CD14-positive monocyte (primary cell): Measurements from ENCODE around the gene LRRFIP1. TPM values are rescaled to one million over a fixed set of nuclear protein-coding genes. Genes with fewer than 3 reads are reported as not detected.

Source experiments
- DNase-seq, 3 donors: peaks; one replicate each; pipeline ENCODE4 v3.0.0-alpha.2; 2011 to 2022
- H2AFZ ChIP-seq: 2 replicates; pipeline ENCODE4 v1.6.0; 2012; ENCODE audit warnings: mild to moderate bottlenecking, low read depth, low read length, inconsistent platforms; ENCODE audit not compliant: insufficient read depth, poor library complexity, severe bottlenecking
- H3K27ac ChIP-seq, 2 donors: 1 replicate in 1 of 2; 2 replicates in 1 of 2; pipeline ENCODE4 v1.5.1; 2012 to 2013; ENCODE audit warnings: low read length in 2 of 2, control low read depth in 1 of 2, inconsistent platforms in 1 of 2, low read depth in 1 of 2, mild to moderate bottlenecking in 1 of 2
- H3K27me3 ChIP-seq, 2 donors: one replicate each; pipeline versions ENCODE4 v1.6.0 to v1.6.1; 2011 to 2013; ENCODE audit warnings: low read length in 2 of 2; ENCODE audit not compliant: control insufficient read depth in 2 of 2, insufficient read depth in 2 of 2
- H3K36me3 ChIP-seq, 2 donors: replicated peaks in 1 of 2; 1 replicate in 1 of 2; 2 replicates in 1 of 2; pipeline versions ENCODE4 v1.5.1 to v1.6.1; 2012 to 2013; ENCODE audit warnings: low read length in 2 of 2, control low read depth in 1 of 2, inconsistent platforms in 1 of 2, mild to moderate bottlenecking in 1 of 2; ENCODE audit not compliant: insufficient read depth in 2 of 2, control insufficient read depth in 1 of 2
- H3K4me1 ChIP-seq, 2 donors: 1 replicate in 1 of 2; 2 replicates in 1 of 2; pipeline versions ENCODE4 v1.5.1 to v1.6.1; 2012 to 2013; ENCODE audit warnings: low read length in 2 of 2, control low read depth in 1 of 2, inconsistent platforms in 1 of 2, mild to moderate bottlenecking in 1 of 2, moderate library complexity in 1 of 2; ENCODE audit not compliant: insufficient read depth in 2 of 2, control insufficient read depth in 1 of 2
- H3K4me2 ChIP-seq: replicated peaks from 2 replicates; pipeline ENCODE3; 2012; ENCODE audit warnings: low read length, moderate library complexity, mild to moderate bottlenecking; ENCODE audit not compliant: poor library complexity, severe bottlenecking; ENCODE audit errors: extremely low read depth
- H3K4me3 ChIP-seq, 3 experiments: fragments of 200-600 bp in 1 of 3; sonication (generic) in 1 of 3; replicated peaks in 1 of 3; 1 replicate in 2 of 3; 2 replicates in 1 of 3; pipeline ENCODE4 v1.5.1; 2011 to 2013; ENCODE audit warnings: low read length in 3 of 3, mild to moderate bottlenecking in 3 of 3, control low read depth in 2 of 3, low read depth in 2 of 3, inconsistent platforms in 1 of 3, moderate library complexity in 1 of 3
- H3K79me2 ChIP-seq: 2 replicates; pipeline ENCODE4 v1.6.0; 2012; ENCODE audit warnings: mild to moderate bottlenecking, control low read depth, inconsistent platforms, low read length, moderate library complexity; ENCODE audit not compliant: insufficient read depth
- H3K9ac ChIP-seq: 2 replicates; pipeline ENCODE4 v1.6.0; 2017; ENCODE audit warnings: low read length, mild to moderate bottlenecking; ENCODE audit not compliant: insufficient read depth, poor library complexity, severe bottlenecking
- H3K9me3 ChIP-seq, 2 donors: replicated peaks in 1 of 2; 1 replicate in 1 of 2; 2 replicates in 1 of 2; pipeline versions ENCODE4 v1.5.1 to v1.6.1; 2012 to 2013; ENCODE audit warnings: low read length in 2 of 2, control low read depth in 1 of 2; ENCODE audit not compliant: control insufficient read depth in 1 of 2, insufficient read depth in 1 of 2
- H4K20me1 ChIP-seq: 2 replicates; pipeline ENCODE4 v1.6.0; 2012; ENCODE audit warnings: mild to moderate bottlenecking, low read length, control low read depth, moderate library complexity; ENCODE audit not compliant: insufficient read depth
- H3K27ac Mint-ChIP-seq, 7 donors: one replicate each; pipeline ENCODE4 v1.8.0; 2020; ENCODE audit warnings: mild to moderate bottlenecking in 7 of 7, mixed read lengths in 7 of 7, moderate library complexity in 6 of 7, inconsistent platforms in 2 of 7
- H3K27me3 Mint-ChIP-seq, 3 donors: one replicate each; pipeline ENCODE4 v1.8.0; 2021 to 2022; ENCODE audit warnings: low read depth in 3 of 3, mild to moderate bottlenecking in 3 of 3, mixed read lengths in 3 of 3, moderate library complexity in 3 of 3, inconsistent platforms in 1 of 3
- H3K36me3 Mint-ChIP-seq, 2 donors: one replicate each; pipeline ENCODE4 v1.8.0; 2020; ENCODE audit warnings: mixed read lengths in 2 of 2, inconsistent platforms in 1 of 2, mild to moderate bottlenecking in 1 of 2
- H3K4me1 Mint-ChIP-seq: one replicate; pipeline ENCODE4 v1.8.0; 2020; ENCODE audit warnings: mild to moderate bottlenecking, mixed read lengths
- H3K4me3 Mint-ChIP-seq, 2 donors: one replicate each; pipeline ENCODE4 v1.8.0; 2020; ENCODE audit warnings: mild to moderate bottlenecking in 2 of 2, mixed read lengths in 2 of 2, moderate library complexity in 1 of 2
- H3K9me3 Mint-ChIP-seq, 7 donors: one replicate each; pipeline ENCODE4 v1.8.0; 2020 to 2022; ENCODE audit warnings: mixed read lengths in 7 of 7, mild to moderate bottlenecking in 6 of 7, moderate library complexity in 6 of 7, inconsistent platforms in 2 of 7
- WGBS: methylation state at CpG from one replicate; pipeline ENCODE4 v1.1.5; 2013; ENCODE audit warnings: missing lambda C conversion rate; ENCODE audit not compliant: insufficient coverage; 5-methylcytosine and 5-hydroxymethylcytosine counted together
- intact Hi-C, 2 donors: fragments of 100-400 bp; cut with micrococcal nuclease; formaldehyde crosslinking; loops; one replicate each; pipeline versions ENCODE4 v1.15.0 to v1.15.1; 2023
- polyA plus RNA-seq, 3 donors: library from polyadenylated mRNA; depleted of rRNA in 1 of 3; unstranded in 2 of 3; stranded (reverse) in 1 of 3; fragments of 300-500 nt in 2 of 3; fragments of >200 nt in 1 of 3; fragmentation: Illumina TruSeq in 2 of 3; gene quantifications; 1 replicate in 2 of 3; 2 replicates in 1 of 3; pipeline ENCODE4 v1.2.3, GENCODE V29; 2012 to 2021
- TF ChIP-seq, protein P1 (sequence below): fragments of 200-600 bp; IDR thresholded peaks from one replicate; pipeline ENCODE4 v1.8.0; 2022; ENCODE audit warnings: antibody characterized with exemption, mild to moderate bottlenecking

The LRRFIP1 gene
- polyA plus RNA-seq, 3 donors: 67.3 to 148 (median 98.3) TPM

DNA sequence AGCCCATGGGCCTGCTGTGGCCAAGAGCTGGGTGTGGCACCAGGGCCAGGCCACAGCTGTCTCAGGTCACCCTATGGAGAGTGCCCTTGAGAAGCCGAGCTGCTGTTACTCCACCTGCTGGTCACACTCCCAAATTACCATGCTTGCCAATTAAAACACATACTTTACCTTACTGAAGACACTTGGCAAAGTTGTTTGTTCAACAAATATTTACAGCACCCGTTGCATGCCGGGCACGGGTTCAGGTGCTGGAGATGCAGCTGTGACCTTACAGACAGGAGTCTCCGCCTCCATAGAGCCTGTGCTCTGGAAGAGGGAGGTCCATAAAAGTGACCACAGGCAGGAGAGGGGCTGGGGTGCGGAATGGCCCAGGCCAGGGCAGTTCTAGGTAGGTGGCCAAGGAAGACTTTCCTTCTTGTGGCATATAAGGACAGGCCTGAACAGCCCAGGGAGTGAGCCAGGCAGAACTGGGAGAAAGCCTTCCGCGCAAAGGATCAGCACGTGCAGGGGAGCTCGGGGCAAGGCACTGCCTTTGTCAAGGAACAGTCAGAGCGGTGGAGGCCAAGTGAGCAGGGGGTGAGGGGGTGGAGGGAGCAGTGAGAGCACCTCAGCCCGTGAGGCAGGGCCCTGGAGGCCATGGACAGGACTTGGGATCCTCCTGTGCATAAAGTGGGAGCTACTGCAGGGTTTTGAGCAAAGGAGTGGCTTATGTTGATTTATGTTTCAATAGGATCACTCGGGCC lies 147.6 kb downstream of the LRRFIP1 start:
- no peaks in the 10 kb centered on the region for H3K27me3 ChIP-seq
- H3K9me3 ChIP-seq: no peaks in the 10 kb centered on the region
- no peak overlapping the region for H3K4me3 Mint-ChIP-seq
- 90% methylated on average over 13 of the region's 13 CpGs for WGBS
- H3K36me3 Mint-ChIP-seq: peaks cover 80 to 96% of the 10 kb centered on the region in 2 donors
- DNase-seq: peak; percentile 21 to 45 (median 44)
- no peak overlapping the region for H3K4me2 ChIP-seq
- H3K9me3 Mint-ChIP-seq: peaks cover 0 to 5% (median 0%) of the 10 kb centered on the region in 7 donors
- H3K79me2 ChIP-seq: no peaks in the 10 kb centered on the region
- H3K4me1 Mint-ChIP-seq: no peaks in the 10 kb centered on the region
- no peak overlapping the region for H3K9ac ChIP-seq
- H3K36me3 ChIP-seq: peaks cover 91 to 97% of the 10 kb centered on the region in 2 donors
- no peak overlapping the region for H3K4me3 ChIP-seq
- no peak overlapping the region for H2AFZ ChIP-seq
- no peaks in the 10 kb centered on the region for H3K4me1 ChIP-seq
- H3K27ac Mint-ChIP-seq: peak overlapping the region in 4 of 7 donors; percentile 26 to 72 (median 58)
- H4K20me1 ChIP-seq: peaks cover 58% of the 10 kb centered on the region
- TF ChIP-seq, protein P1, sequence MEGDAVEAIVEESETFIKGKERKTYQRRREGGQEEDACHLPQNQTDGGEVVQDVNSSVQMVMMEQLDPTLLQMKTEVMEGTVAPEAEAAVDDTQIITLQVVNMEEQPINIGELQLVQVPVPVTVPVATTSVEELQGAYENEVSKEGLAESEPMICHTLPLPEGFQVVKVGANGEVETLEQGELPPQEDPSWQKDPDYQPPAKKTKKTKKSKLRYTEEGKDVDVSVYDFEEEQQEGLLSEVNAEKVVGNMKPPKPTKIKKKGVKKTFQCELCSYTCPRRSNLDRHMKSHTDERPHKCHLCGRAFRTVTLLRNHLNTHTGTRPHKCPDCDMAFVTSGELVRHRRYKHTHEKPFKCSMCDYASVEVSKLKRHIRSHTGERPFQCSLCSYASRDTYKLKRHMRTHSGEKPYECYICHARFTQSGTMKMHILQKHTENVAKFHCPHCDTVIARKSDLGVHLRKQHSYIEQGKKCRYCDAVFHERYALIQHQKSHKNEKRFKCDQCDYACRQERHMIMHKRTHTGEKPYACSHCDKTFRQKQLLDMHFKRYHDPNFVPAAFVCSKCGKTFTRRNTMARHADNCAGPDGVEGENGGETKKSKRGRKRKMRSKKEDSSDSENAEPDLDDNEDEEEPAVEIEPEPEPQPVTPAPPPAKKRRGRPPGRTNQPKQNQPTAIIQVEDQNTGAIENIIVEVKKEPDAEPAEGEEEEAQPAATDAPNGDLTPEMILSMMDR: peak; percentile 75
- no peaks in the 10 kb centered on the region for H3K27me3 Mint-ChIP-seq
- no peak overlapping the region for H3K27ac ChIP-seq
- intact Hi-C loops: loop anchor here in 1 of 2 donors (10.0 kb wide), 1 partner anchor 260 kb away; no protein-coding TSS in a partner anchor

DNA sequence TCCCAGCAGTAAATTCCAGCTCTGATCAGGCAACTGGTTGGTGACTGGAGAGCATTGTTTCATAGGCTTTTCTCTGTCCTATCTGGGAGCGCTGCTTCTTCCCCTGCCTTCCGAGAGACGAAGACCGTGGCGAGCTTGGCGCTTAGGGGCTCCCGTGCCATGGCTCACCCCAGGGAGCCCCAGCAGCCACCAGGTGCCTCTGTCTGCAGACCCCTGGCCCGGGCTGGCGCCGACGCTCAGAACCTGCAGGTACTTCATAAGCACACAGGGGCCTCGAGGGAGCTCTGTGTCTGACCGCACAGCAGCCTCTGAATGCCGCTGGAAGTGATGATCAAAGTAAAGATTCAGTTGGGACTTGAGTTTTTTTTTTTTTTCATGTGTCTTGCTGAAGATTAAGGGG lies 152.1 kb downstream of the LRRFIP1 start:
- Mint-ChIP-seq H3K27me3 (peaks cover 0 to 2% (median 0%) of the 10 kb centered on the region in 3 donors), H3K4me1 (no peaks in the 10 kb centered on the region), H3K27ac (no peak overlapping the region), H3K9me3 (peaks cover 9 to 20% (median 15%) of the 10 kb centered on the region in 7 donors), H3K36me3 (peaks cover 72 to 86% of the 10 kb centered on the region in 2 donors), H3K4me3 (no peak overlapping the region)
- TF ChIP-seq, protein P1: no peak
- no peak overlapping the region for H3K4me2 ChIP-seq
- peaks cover 73 to 82% of the 10 kb centered on the region in 2 donors for H3K36me3 ChIP-seq
- peaks cover 8 to 10% of the 10 kb centered on the region in 2 donors for H3K9me3 ChIP-seq
- no peak overlapping the region for H2AFZ ChIP-seq
- intact Hi-C loops: loop anchor here in 1 of 2 donors (10.0 kb wide), 1 partner anchor 265 kb away; no protein-coding TSS in a partner anchor
- no peak overlapping the region for H3K9ac ChIP-seq
- no peaks in the 10 kb centered on the region for H3K79me2 ChIP-seq
- no peak for DNase-seq
- H4K20me1 ChIP-seq: peaks cover 55% of the 10 kb centered on the region
- WGBS: over 99% methylated on average over 13 of the region's 14 CpGs
- no peaks in the 10 kb centered on the region for H3K4me1 ChIP-seq
- H3K27ac ChIP-seq: no peak overlapping the region
- no peak overlapping the region for H3K4me3 ChIP-seq
- no peaks in the 10 kb centered on the region for H3K27me3 ChIP-seq
